HepG2 (cell line): Measurements from ENCODE around the gene ANKRD13C. TPM values are rescaled to one million over a fixed set of nuclear protein-coding genes. Genes with fewer than 3 reads are reported as not detected.

Experiments used
- ATF2 ChIP-seq: sonication (generic); formaldehyde crosslinking; IDR thresholded peaks from 2 replicates; pipeline ENCODE4 v1.4.0; 2020; ENCODE audit warnings: missing genetic modification reagents
- CBX5 ChIP-seq: sonication (generic); formaldehyde crosslinking; IDR thresholded peaks from 2 replicates; pipeline ENCODE4 v1.4.0; 2020; ENCODE audit warnings: missing genetic modification reagents, borderline replicate concordance
- DMTF1 ChIP-seq: sonication (generic); formaldehyde crosslinking; IDR thresholded peaks from 2 replicates; pipeline ENCODE4 v1.4.0; 2020; ENCODE audit warnings: mild to moderate bottlenecking, missing genetic modification reagents
- DR1 ChIP-seq: sonication (generic); formaldehyde crosslinking; IDR thresholded peaks from 2 replicates; pipeline ENCODE4 v1.8.0; 2021; ENCODE audit warnings: mild to moderate bottlenecking, missing genetic modification reagents, inconsistent platforms
- GABPA ChIP-seq, 2 experiments: IDR thresholded peaks; 2 replicates each; pipeline ENCODE4 v1.6.1; 2011 to 2016; ENCODE audit warnings: low read depth in 2 of 2, low read length in 1 of 2, missing biosample characterization in 1 of 2, missing genetic modification characterization in 1 of 2
- KLF15 ChIP-seq: sonication (generic); formaldehyde crosslinking; IDR thresholded peaks from 2 replicates; pipeline ENCODE4 v1.8.1; 2023; ENCODE audit warnings: borderline replicate concordance, mild to moderate bottlenecking, inconsistent platforms, missing genetic modification reagents, mixed read lengths
- KMT2B ChIP-seq: IDR thresholded peaks from 2 replicates; pipeline ENCODE4 v1.6.1; 2016; ENCODE audit warnings: missing genetic modification reagents, missing compliant biosample characterization
- NFKB2 ChIP-seq: sonication (generic); formaldehyde crosslinking; IDR thresholded peaks from 2 replicates; pipeline ENCODE4 v1.4.0; 2020; ENCODE audit warnings: missing genetic modification reagents, borderline replicate concordance
- NONO ChIP-seq, 2 experiments: fragments of 450-650 bp in 1 of 2; sonication (generic) in 1 of 2; formaldehyde crosslinking in 1 of 2; IDR thresholded peaks in 1 of 2; conservative IDR thresholded peaks in 1 of 2; 2 replicates each; pipeline versions ENCODE4 v1.6.1 to v1.8.0; 2017 to 2022; ENCODE audit warnings: mild to moderate bottlenecking in 1 of 2, missing genetic modification reagents in 1 of 2, moderate library complexity in 1 of 2
- ONECUT2 ChIP-seq: sonication (generic); formaldehyde crosslinking; IDR thresholded peaks from 2 replicates; pipeline ENCODE4 v1.4.0; 2020; ENCODE audit warnings: missing genetic modification reagents
- THAP9 ChIP-seq: sonication (generic); formaldehyde crosslinking; IDR thresholded peaks from 2 replicates; pipeline ENCODE4; 2020; ENCODE audit warnings: missing genetic modification reagents, mild to moderate bottlenecking, borderline replicate concordance
- ZMYM3 ChIP-seq: sonication (generic); formaldehyde crosslinking; IDR thresholded peaks from 2 replicates; pipeline ENCODE4 v1.5.1; 2020; ENCODE audit warnings: mild to moderate bottlenecking, missing genetic modification reagents
- ZNF224 ChIP-seq: sonication (generic); formaldehyde crosslinking; IDR thresholded peaks from 2 replicates; pipeline ENCODE4 v1.5.0; 2020; ENCODE audit warnings: mild to moderate bottlenecking, missing genetic modification reagents
- ZNF234 ChIP-seq: sonication (generic); formaldehyde crosslinking; conservative IDR thresholded peaks from 2 replicates; pipeline ENCODE4 v1.5.1; 2020; ENCODE audit warnings: mild to moderate bottlenecking, missing genetic modification reagents
- ZNF333 ChIP-seq: sonication (generic); formaldehyde crosslinking; IDR thresholded peaks from 2 replicates; pipeline ENCODE4 v1.4.0; 2020; ENCODE audit warnings: mild to moderate bottlenecking, missing genetic modification reagents, borderline replicate concordance
- ZNF33B ChIP-seq: sonication (generic); formaldehyde crosslinking; IDR thresholded peaks from 2 replicates; pipeline ENCODE4 v1.5.1; 2020; ENCODE audit warnings: mild to moderate bottlenecking, missing genetic modification reagents
- ZNF615 ChIP-seq: sonication (generic); formaldehyde crosslinking; IDR thresholded peaks from 2 replicates; pipeline ENCODE4 v1.5.0; 2020; ENCODE audit warnings: mild to moderate bottlenecking, missing genetic modification reagents, borderline replicate concordance
- ZNF746 ChIP-seq: sonication (generic); formaldehyde crosslinking; IDR thresholded peaks from 2 replicates; pipeline ENCODE4 v1.8.0; 2022; ENCODE audit warnings: mild to moderate bottlenecking, missing genetic modification reagents
- ZNF775 ChIP-seq: sonication (generic); formaldehyde crosslinking; IDR thresholded peaks from 2 replicates; pipeline ENCODE4 v1.4.0; 2020; ENCODE audit warnings: missing genetic modification reagents, mild to moderate bottlenecking, moderate library complexity, borderline replicate concordance
- polyA plus RNA-seq, 8 experiments: library from polyadenylated mRNA; depleted of rRNA in 3 of 8; stranded (reverse) in 7 of 8; unstranded in 1 of 8; fragments of >200 nt; fragmentation: Illumina TruSeq in 4 of 8; extraction: Trizol in 4 of 8; gene quantifications; 2 replicates each; pipeline versions ENCODE4 v1.2.1 to v1.2.3, GENCODE V29; 2011 to 2016; ENCODE audit warnings: low read depth in 4 of 8, missing spikeins in 1 of 8, mixed read lengths in 1 of 8; ENCODE audit not compliant: insufficient read depth in 1 of 8
- total RNA-seq, 5 experiments: library from RNA; depleted of rRNA; stranded (reverse); fragments of >200 nt; fragmentation: Illumina TruSeq; extraction: Trizol; gene quantifications; 2 replicates each; pipeline ENCODE4 v1.2.3, GENCODE V29; 2016; ENCODE audit warnings: low read depth in 1 of 5
- TF ChIP-seq, protein P1 (sequence below): sonication (generic); IDR thresholded peaks from 2 replicates; pipeline ENCODE4 v1.6.1; 2016; ENCODE audit warnings: low read depth, borderline replicate concordance

The ANKRD13C gene
- total and polyA plus RNA-seq, 2 of the 13 experiments (the other 11 are each of a cell fraction or from before 2014, with no cell fraction given) = 6.2 to 17.6 TPM

GRCh38 chr1:70354332-70355110, at the start of gene ANKRD13C (continued):
- peak; percentile 80 for TF ChIP-seq THAP9 (CRISPR knock-in tag)
- TF ChIP-seq KLF15 (CRISPR knock-in tag) = no peak
- TF ChIP-seq ZNF33B = 0 out of 2 replicates have a peak, but pooled peaks have one; percentile 17
- peak; percentile 99 for TF ChIP-seq ZMYM3
- TF ChIP-seq ZNF333 (CRISPR knock-in tag) = 0 out of 2 replicates have a peak, but pooled peaks have one; percentile 45
- no peak for TF ChIP-seq GABPA (IDR thresholded peaks at IDR 0.05; ENCODE audit: low read depth, low read length)
- TF ChIP-seq GABPA (CRISPR knock-in tag; IDR thresholded peaks at IDR 0.05; ENCODE audit: low read depth) = peak; percentile 84
- TF ChIP-seq ZNF746 (CRISPR knock-in tag) = peak; percentile 75; the same call in 1 of the 2 replicates
- TF ChIP-seq, protein P1, sequence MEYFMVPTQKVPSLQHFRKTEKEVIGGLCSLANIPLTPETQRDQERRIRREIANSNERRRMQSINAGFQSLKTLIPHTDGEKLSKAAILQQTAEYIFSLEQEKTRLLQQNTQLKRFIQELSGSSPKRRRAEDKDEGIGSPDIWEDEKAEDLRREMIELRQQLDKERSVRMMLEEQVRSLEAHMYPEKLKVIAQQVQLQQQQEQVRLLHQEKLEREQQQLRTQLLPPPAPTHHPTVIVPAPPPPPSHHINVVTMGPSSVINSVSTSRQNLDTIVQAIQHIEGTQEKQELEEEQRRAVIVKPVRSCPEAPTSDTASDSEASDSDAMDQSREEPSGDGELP = peak; percentile 33; the same call in 1 of the 2 replicates
- TF ChIP-seq KMT2B (CRISPR knock-in tag) = peak; percentile 95
- peak; percentile 84; the same call in 1 of the 2 replicates for TF ChIP-seq DMTF1 (CRISPR knock-in tag)
- peak; percentile 85 for TF ChIP-seq ATF2 (CRISPR knock-in tag)
- TF ChIP-seq NONO (IDR thresholded peaks at IDR 0.05) = no peak
- peak; percentile 93 for TF ChIP-seq NONO (CRISPR knock-in tag; conservative IDR thresholded peaks at IDR 0.05)
- peak; percentile 84; the same call in 1 of the 2 replicates for TF ChIP-seq ZNF224 (CRISPR knock-in tag)
- peak; percentile 61; the same call in 1 of the 2 replicates for TF ChIP-seq CBX5
- TF ChIP-seq ONECUT2 (CRISPR knock-in tag) = peak; percentile 19; the same call in 1 of the 2 replicates
- 0 out of 2 replicates have a peak, but pooled peaks have one; percentile 10 for TF ChIP-seq ZNF775 (CRISPR knock-in tag)
- 0 out of 2 replicates have a peak, but pooled peaks have one; percentile 42 for TF ChIP-seq ZNF234 (CRISPR knock-in tag)
- peak; percentile 58; the same call in 1 of the 2 replicates for TF ChIP-seq ZNF615 (CRISPR knock-in tag)
- TF ChIP-seq DR1 (CRISPR knock-in tag) = peak; percentile 91
- peak; percentile 81; the same call in 1 of the 2 replicates for TF ChIP-seq NFKB2 (CRISPR knock-in tag)
